Measurements from ENCODE around the gene KLLN.
"Not testable (repeated sequence)": the region's sequence is repeated elsewhere in the genome, so short reads cannot be mapped to it uniquely, and the experiment has no call there.

KLLN gene

GRCh38 chr10:87838650-87839049 is 24.7 kb downstream of the KLLN start:
- no peak overlapping the region for H2AK5ac ChIP-seq (ENCODE audit: low read length)
- H3K23ac ChIP-seq (ENCODE audit: low read length): no peak overlapping the region
- no peak overlapping the region for H2BK120ac ChIP-seq (ENCODE audit: low read depth, low read length)
- H3K4me2 ChIP-seq (ENCODE audit: low read length): no peak overlapping the region
- DNase-seq: no peak
- H3K79me2 ChIP-seq (ENCODE audit: control insufficient read depth, insufficient read depth, low read length): no peaks in the 10 kb centered on the region
- no peak overlapping the region for H4K5ac ChIP-seq (ENCODE audit: low read length)
- no peaks in the 10 kb centered on the region for H3K4me1 ChIP-seq (ENCODE audit: control insufficient read depth, low read depth, low read length)
- H3K4me3 ChIP-seq (ENCODE audit: low read length): no peak overlapping the region
- no peak overlapping the region for H3K56ac ChIP-seq (ENCODE audit: low read length)
- no peak overlapping the region for H3K9ac ChIP-seq (ENCODE audit: low read length)
- no peaks in the 10 kb centered on the region for H3K36me3 ChIP-seq (ENCODE audit: control insufficient read depth, insufficient read depth, low read length)
- H2BK5ac ChIP-seq (ENCODE audit: low read length): no peak overlapping the region
- H3K27ac ChIP-seq (ENCODE audit: low read depth, low read length): no peak overlapping the region
- H2BK15ac ChIP-seq (replicated peaks; ENCODE audit: low read depth): no peak overlapping the region
- H3K4ac ChIP-seq (ENCODE audit: low read depth, low read length): no peak overlapping the region
- no peak overlapping the region for H4K8ac ChIP-seq (ENCODE audit: low read depth, low read length)
- no peaks in the 10 kb centered on the region for H3K79me1 ChIP-seq (ENCODE audit: low read length)
- H3K27me3 ChIP-seq (ENCODE audit: insufficient read depth, low read length, poor library complexity): no peaks in the 10 kb centered on the region
- no CpG with 5 or more reads among the region's 2 CpGs for WGBS (ENCODE audit: extremely low coverage, insufficient coverage, low lambda C conversion rate)
- no peak overlapping the region for H3K18ac ChIP-seq (ENCODE audit: low read length)

DNA sequence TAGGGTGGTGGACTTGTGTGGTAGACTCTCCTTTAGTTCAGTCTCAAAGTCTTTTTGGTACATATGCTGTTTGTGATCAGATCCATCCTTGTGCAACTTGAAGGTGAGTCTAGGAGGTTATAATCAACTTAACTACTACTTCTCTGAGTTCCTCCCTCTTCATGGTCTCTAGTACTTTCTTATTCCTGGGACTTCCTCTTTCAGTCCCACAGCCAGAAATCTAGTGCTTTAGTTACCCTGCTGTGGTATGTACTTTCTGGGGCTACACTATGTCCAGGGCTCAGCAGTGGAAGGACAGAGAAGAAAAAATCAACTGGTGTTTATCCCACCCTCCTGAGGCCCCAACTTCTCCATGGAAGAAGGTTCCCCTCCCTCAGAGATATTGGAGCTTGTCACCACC is 25.9 kb downstream of the KLLN start:
- Histone ChIP-seq H4K5ac (ENCODE audit: low read length) (no peak overlapping the region), H3K56ac (ENCODE audit: low read length) (no peak overlapping the region), H3K79me1 (ENCODE audit: low read length) (no peaks in the 10 kb centered on the region), H3K4me2 (ENCODE audit: low read length) (no peak overlapping the region), H3K4me1 (ENCODE audit: control insufficient read depth, low read depth, low read length) (no peaks in the 10 kb centered on the region), H3K4ac (ENCODE audit: low read depth, low read length) (no peak overlapping the region), H2BK5ac (ENCODE audit: low read length) (no peak overlapping the region), H3K23ac (ENCODE audit: low read length) (no peak overlapping the region), H2BK15ac (replicated peaks; ENCODE audit: low read depth) (no peak overlapping the region), H3K79me2 (ENCODE audit: control insufficient read depth, insufficient read depth, low read length) (no peaks in the 10 kb centered on the region), H3K36me3 (ENCODE audit: control insufficient read depth, insufficient read depth, low read length) (no peaks in the 10 kb centered on the region), H2AK5ac (ENCODE audit: low read length) (no peak overlapping the region), H3K9ac (ENCODE audit: low read length) (no peak overlapping the region), H3K4me3 (ENCODE audit: low read length) (no peak overlapping the region), H3K18ac (ENCODE audit: low read length) (no peak overlapping the region), H3K27me3 (ENCODE audit: insufficient read depth, low read length, poor library complexity) (no peaks in the 10 kb centered on the region), H4K8ac (ENCODE audit: low read depth, low read length) (no peak overlapping the region), H2BK120ac (ENCODE audit: low read depth, low read length) (no peak overlapping the region), H3K27ac (ENCODE audit: low read depth, low read length) (no peak overlapping the region)
- DNase-seq: no peak

DNA sequence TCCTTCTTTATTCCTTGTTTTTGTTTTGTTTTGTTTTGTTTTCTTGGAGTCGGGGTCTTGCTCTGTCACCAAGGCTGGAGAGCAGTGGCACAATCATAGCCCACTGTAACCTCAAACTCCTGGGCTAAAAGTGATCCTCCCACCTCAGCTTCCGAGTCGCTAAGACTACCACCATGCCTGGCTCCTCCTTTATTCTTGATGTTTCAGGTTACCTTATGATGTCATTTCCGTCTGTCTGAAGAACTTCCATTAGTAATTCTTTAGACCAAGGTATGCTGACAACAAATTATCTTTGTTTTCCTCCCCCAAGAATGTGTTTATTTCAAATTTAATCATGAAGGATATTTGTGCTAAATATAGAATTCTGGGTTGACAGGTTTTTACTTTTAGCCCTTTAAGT is 27.2 kb downstream of the KLLN start:
- Histone ChIP-seq H3K4me2 (ENCODE audit: low read length) (no peak overlapping the region), H3K4ac (ENCODE audit: low read depth, low read length) (no peak overlapping the region), H3K79me1 (ENCODE audit: low read length) (no peaks in the 10 kb centered on the region), H3K56ac (ENCODE audit: low read length) (no peak overlapping the region), H3K27me3 (ENCODE audit: insufficient read depth, low read length, poor library complexity) (no peaks in the 10 kb centered on the region), H3K27ac (ENCODE audit: low read depth, low read length) (no peak overlapping the region), H3K4me1 (ENCODE audit: control insufficient read depth, low read depth, low read length) (no peaks in the 10 kb centered on the region), H3K36me3 (ENCODE audit: control insufficient read depth, insufficient read depth, low read length) (no peaks in the 10 kb centered on the region), H2BK15ac (replicated peaks; ENCODE audit: low read depth) (no peak overlapping the region), H2BK120ac (ENCODE audit: low read depth, low read length) (no peak overlapping the region), H4K5ac (ENCODE audit: low read length) (no peak overlapping the region), H3K4me3 (ENCODE audit: low read length) (no peak overlapping the region), H3K18ac (ENCODE audit: low read length) (no peak overlapping the region), H2BK5ac (ENCODE audit: low read length) (no peak overlapping the region), H3K79me2 (ENCODE audit: control insufficient read depth, insufficient read depth, low read length) (no peaks in the 10 kb centered on the region), H3K9ac (ENCODE audit: low read length) (no peak overlapping the region), H2AK5ac (ENCODE audit: low read length) (no peak overlapping the region), H3K23ac (ENCODE audit: low read length) (no peak overlapping the region), H4K8ac (ENCODE audit: low read depth, low read length) (no peak overlapping the region)
- no peak for DNase-seq
- no CpG with 5 or more reads among the region's 4 CpGs for WGBS (ENCODE audit: extremely low coverage, insufficient coverage, low lambda C conversion rate)

- Histone ChIP-seq H3K56ac (ENCODE audit: low read length) (no peak overlapping the region), H3K4ac (ENCODE audit: low read depth, low read length) (no peak overlapping the region), H2AK5ac (ENCODE audit: low read length) (no peak overlapping the region), H2BK15ac (replicated peaks; ENCODE audit: low read depth) (no peak overlapping the region), H4K8ac (ENCODE audit: low read depth, low read length) (no peak overlapping the region), H3K18ac (ENCODE audit: low read length) (no peak overlapping the region), H4K5ac (ENCODE audit: low read length) (no peak overlapping the region), H3K4me2 (ENCODE audit: low read length) (no peak overlapping the region), H2BK120ac (ENCODE audit: low read depth, low read length) (no peak overlapping the region), H2BK5ac (ENCODE audit: low read length) (no peak overlapping the region), H3K23ac (ENCODE audit: low read length) (no peak overlapping the region), H3K36me3 (ENCODE audit: control insufficient read depth, insufficient read depth, low read length) (no peaks in the 10 kb centered on the region), H3K79me1 (ENCODE audit: low read length) (no peaks in the 10 kb centered on the region), H3K4me3 (ENCODE audit: low read length) (no peak overlapping the region), H3K27ac (ENCODE audit: low read depth, low read length) (no peak overlapping the region), H3K4me1 (ENCODE audit: control insufficient read depth, low read depth, low read length) (no peaks in the 10 kb centered on the region), H3K9ac (ENCODE audit: low read length) (no peak overlapping the region), H3K27me3 (ENCODE audit: insufficient read depth, low read length, poor library complexity) (no peaks in the 10 kb centered on the region), H3K79me2 (ENCODE audit: control insufficient read depth, insufficient read depth, low read length) (no peaks in the 10 kb centered on the region)
- DNase-seq: no peak
Measured at GRCh38 chr10:87829986-87830729, 33.2 kb downstream of the KLLN start.

DNA sequence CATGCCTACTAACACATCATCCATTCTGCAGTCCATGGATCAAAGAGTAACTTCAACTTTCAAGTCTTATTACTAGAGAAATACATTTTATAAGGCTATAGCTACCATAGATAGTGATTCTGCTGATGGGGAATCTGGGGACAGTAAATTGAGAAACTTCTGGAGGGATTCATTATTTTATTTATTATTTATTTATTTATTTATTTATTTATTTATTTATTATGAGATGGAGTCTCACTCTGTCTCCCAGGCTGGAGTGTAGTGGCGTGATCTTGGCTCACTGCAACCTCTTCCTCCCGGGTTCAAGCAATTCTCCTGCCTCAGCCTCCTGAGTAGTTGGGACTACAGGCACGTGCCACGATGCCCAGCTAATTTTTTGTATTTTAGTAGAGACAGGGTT is 34.3 kb downstream of the KLLN start:
- H3K56ac ChIP-seq (ENCODE audit: low read length); H3K18ac ChIP-seq (ENCODE audit: low read length); H2AK5ac ChIP-seq (ENCODE audit: low read length); H3K4ac ChIP-seq (ENCODE audit: low read depth, low read length); H3K27me3 ChIP-seq (ENCODE audit: insufficient read depth, low read length, poor library complexity); H3K4me3 ChIP-seq (ENCODE audit: low read length); DNase-seq; H3K23ac ChIP-seq (ENCODE audit: low read length); H3K4me2 ChIP-seq (ENCODE audit: low read length); H2BK120ac ChIP-seq (ENCODE audit: low read depth, low read length); H4K8ac ChIP-seq (ENCODE audit: low read depth, low read length); H3K79me2 ChIP-seq (ENCODE audit: control insufficient read depth, insufficient read depth, low read length); H3K9ac ChIP-seq (ENCODE audit: low read length); H3K27ac ChIP-seq (ENCODE audit: low read depth, low read length); H3K79me1 ChIP-seq (ENCODE audit: low read length); H2BK15ac ChIP-seq (replicated peaks; ENCODE audit: low read depth); H2BK5ac ChIP-seq (ENCODE audit: low read length); H3K4me1 ChIP-seq (ENCODE audit: control insufficient read depth, low read depth, low read length); H4K5ac ChIP-seq (ENCODE audit: low read length); H3K36me3 ChIP-seq (ENCODE audit: control insufficient read depth, insufficient read depth, low read length): not testable (repeated sequence)
- WGBS (ENCODE audit: extremely low coverage, insufficient coverage, low lambda C conversion rate): no CpG with 5 or more reads among the region's 4 CpGs

- Histone ChIP-seq H4K8ac (ENCODE audit: low read depth, low read length) (no peak overlapping the region), H3K18ac (ENCODE audit: low read length) (no peak overlapping the region), H3K27ac (ENCODE audit: low read depth, low read length) (no peak overlapping the region), H3K79me1 (ENCODE audit: low read length) (no peaks in the 10 kb centered on the region), H3K23ac (ENCODE audit: low read length) (no peak overlapping the region), H3K36me3 (ENCODE audit: control insufficient read depth, insufficient read depth, low read length) (no peaks in the 10 kb centered on the region), H3K79me2 (ENCODE audit: control insufficient read depth, insufficient read depth, low read length) (no peaks in the 10 kb centered on the region), H3K9ac (ENCODE audit: low read length) (no peak overlapping the region), H3K27me3 (ENCODE audit: insufficient read depth, low read length, poor library complexity) (no peaks in the 10 kb centered on the region), H3K4me1 (ENCODE audit: control insufficient read depth, low read depth, low read length) (no peaks in the 10 kb centered on the region), H4K5ac (ENCODE audit: low read length) (no peak overlapping the region), H2BK15ac (replicated peaks; ENCODE audit: low read depth) (no peak overlapping the region), H2AK5ac (ENCODE audit: low read length) (no peak overlapping the region), H3K4ac (ENCODE audit: low read depth, low read length) (no peak overlapping the region), H3K4me3 (ENCODE audit: low read length) (no peak overlapping the region), H3K4me2 (ENCODE audit: low read length) (no peak overlapping the region), H2BK120ac (ENCODE audit: low read depth, low read length) (no peak overlapping the region), H3K56ac (ENCODE audit: low read length) (no peak overlapping the region), H2BK5ac (ENCODE audit: low read length) (no peak overlapping the region)
- no CpG with 5 or more reads among the region's 2 CpGs for WGBS (ENCODE audit: extremely low coverage, insufficient coverage, low lambda C conversion rate)
- DNase-seq: no peak
Measured at GRCh38 chr10:87827681-87828080, 35.7 kb downstream of the KLLN start.
